Immature natural killer cell (primary cell): ENCODE data around the gene SMARCA1. TPM values are rescaled to one million over a fixed set of nuclear protein-coding genes. Genes with fewer than 3 reads are reported as not detected.
"Not testable (repeated sequence)": the region's sequence is repeated elsewhere in the genome, so short reads cannot be mapped to it uniquely, and the experiment has no call there.

Source experiments
- DNase-seq, 3 donors: peaks; one replicate each; pipeline ENCODE4 v3.0.0; 2022; ENCODE audit warnings: mixed read lengths in 1 of 3
- H3K27ac Mint-ChIP-seq, 6 donors: one replicate each; pipeline ENCODE4 v1.8.0; 2020; ENCODE audit warnings: mixed read lengths in 6 of 6, mild to moderate bottlenecking in 5 of 6, inconsistent platforms in 4 of 6, moderate library complexity in 3 of 6
- H3K27me3 Mint-ChIP-seq, 3 donors: one replicate each; pipeline ENCODE4 v1.8.0; 2020 to 2021; ENCODE audit warnings: low read depth in 3 of 3, mild to moderate bottlenecking in 3 of 3, mixed read lengths in 3 of 3, moderate library complexity in 3 of 3, inconsistent platforms in 1 of 3
- H3K36me3 Mint-ChIP-seq, 3 donors: one replicate each; pipeline ENCODE4 v1.8.0; 2020; ENCODE audit warnings: mixed read lengths in 3 of 3, inconsistent platforms in 2 of 3, mild to moderate bottlenecking in 2 of 3
- H3K4me1 Mint-ChIP-seq, 2 donors: one replicate each; pipeline ENCODE4 v1.8.0; 2020; ENCODE audit warnings: inconsistent platforms in 2 of 2, mild to moderate bottlenecking in 2 of 2, mixed read lengths in 2 of 2, moderate library complexity in 1 of 2
- H3K4me3 Mint-ChIP-seq, 5 donors: one replicate each; pipeline ENCODE4 v1.8.0; 2020; ENCODE audit warnings: mild to moderate bottlenecking in 5 of 5, mixed read lengths in 5 of 5, inconsistent platforms in 3 of 5, moderate library complexity in 3 of 5
- H3K9me3 Mint-ChIP-seq, 6 donors: one replicate each; pipeline ENCODE4 v1.8.0; 2020; ENCODE audit warnings: mild to moderate bottlenecking in 6 of 6, mixed read lengths in 6 of 6, inconsistent platforms in 4 of 6, moderate library complexity in 3 of 6
- polyA plus RNA-seq, 3 donors: library from polyadenylated mRNA; unstranded; fragments of 300-500 nt; fragmentation: Illumina TruSeq; gene quantifications; one replicate each; pipeline ENCODE4 v1.2.3, GENCODE V29; 2021

The SMARCA1 gene
- under 1 TPM in 2 of 3 donors, not detected in 1; 0.28 to 0.89 TPM for polyA plus RNA-seq

DNA sequence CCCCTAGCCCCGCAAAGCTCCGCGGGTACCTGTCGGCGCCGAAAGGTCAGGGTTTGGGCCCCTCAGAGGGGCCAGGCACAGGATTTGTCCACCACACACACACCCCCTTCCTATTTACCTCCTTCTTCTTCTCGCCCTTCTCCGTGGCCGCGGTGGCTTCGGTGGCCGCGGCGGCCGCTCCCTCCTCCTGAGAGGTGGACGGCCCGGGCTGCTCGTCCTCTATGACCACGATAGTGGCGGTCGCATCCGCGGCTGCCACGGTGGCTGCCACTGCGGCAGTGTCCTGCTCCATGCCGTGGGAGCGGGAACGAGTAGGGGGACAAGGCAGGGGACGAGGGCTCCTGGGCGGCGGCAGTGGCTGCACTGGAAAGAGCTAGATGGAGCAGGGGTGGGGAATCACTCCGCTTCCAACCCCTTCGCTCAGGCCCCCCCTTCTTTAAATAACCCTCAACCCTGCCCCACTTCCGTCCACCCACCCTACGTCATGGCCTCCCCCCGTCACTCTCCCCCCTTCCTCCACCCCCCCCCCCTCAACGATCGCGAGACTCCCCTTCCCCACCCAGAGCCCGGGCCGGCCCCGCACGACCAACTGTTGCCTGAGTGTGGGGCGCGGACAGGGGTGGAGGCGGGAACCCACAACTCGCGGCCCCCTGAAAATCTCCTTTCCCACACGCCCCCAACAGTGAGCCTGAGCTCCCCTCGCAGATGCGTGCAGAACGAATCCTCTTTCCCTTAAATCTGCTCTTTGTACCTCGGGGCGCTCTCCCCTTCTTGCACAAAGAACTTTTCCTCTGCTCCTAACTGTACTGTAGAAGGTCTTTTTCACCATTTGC is at the start of gene SMARCA1:
Gene SMARCA1, minus strand, starts transcription at position 412 of the 833 bp plus-strand sequence. Its CDS starts 120 bp downstream, at position 292.
- peaks cover 4 to 13% (median 9%) of the 10 kb centered on the region in 3 donors for H3K27me3 Mint-ChIP-seq
- peaks cover 0 to 4% (median 0%) of the 10 kb centered on the region in 6 donors for H3K9me3 Mint-ChIP-seq
- peak within 1 kb of the TSS; percentile 79 to 86 (median 84) for H3K4me3 Mint-ChIP-seq
- no peaks in the 10 kb centered on the region for H3K36me3 Mint-ChIP-seq
- peaks cover 10 to 12% of the 10 kb centered on the region in 2 donors for H3K4me1 Mint-ChIP-seq
- peak within 1 kb of the TSS in 1 of 6 donors; percentile 46 for H3K27ac Mint-ChIP-seq
- DNase-seq, result peak in 1 of 3 donors; percentile 3

- H3K4me1 Mint-ChIP-seq, result no peaks in the 10 kb centered on the region
These were observed 49.1 kb upstream of the SMARCA1 start for GRCh38 chrX:129572422-129572821.

GRCh38 chrX:129568349-129568748 is 45.1 kb upstream of the SMARCA1 start:
- Mint-ChIP-seq H3K4me3 (no peak overlapping the region), H3K27me3 (peaks cover 1 to 2% (median 2%) of the 10 kb centered on the region in 3 donors), H3K36me3 (peaks cover 0 to 4% (median 2%) of the 10 kb centered on the region in 3 donors), H3K4me1 (peaks cover 7 to 8% of the 10 kb centered on the region in 2 donors), H3K27ac (no peak overlapping the region), H3K9me3 (no peaks in the 10 kb centered on the region)
- DNase-seq, result no peak

More at GRCh38 chrX:129572422-129572821, 49.1 kb upstream of the SMARCA1 start:
- Mint-ChIP-seq H3K36me3 (no peaks in the 10 kb centered on the region), H3K27ac (no peak overlapping the region), H3K27me3 (peaks cover 0 to 2% (median 0%) of the 10 kb centered on the region in 3 donors), H3K4me3 (no peak overlapping the region), H3K9me3 (no peaks in the 10 kb centered on the region)
- DNase-seq, result no peak

DNA sequence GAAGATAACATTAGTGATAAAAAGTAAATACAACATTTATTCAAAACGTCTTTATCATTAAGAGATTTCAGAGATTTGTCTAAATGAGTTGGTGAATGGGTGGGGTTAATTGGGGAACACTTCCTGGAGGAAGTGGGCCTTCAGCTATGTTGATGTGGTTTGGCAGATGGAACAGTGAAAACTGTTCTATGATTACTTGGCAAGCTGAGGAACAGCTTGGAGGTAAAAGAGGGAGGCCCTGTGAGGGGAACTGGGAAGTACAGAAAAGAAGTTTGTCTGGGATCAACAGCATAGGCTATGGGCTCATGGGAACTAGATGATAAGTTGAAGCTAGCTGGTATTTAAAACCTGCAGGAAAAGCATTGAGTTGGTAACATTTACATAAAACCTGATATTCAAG is 42.8 kb upstream of the SMARCA1 start:
- no peak for DNase-seq
- Mint-ChIP-seq H3K27me3 (peaks cover 0 to 2% (median 1%) of the 10 kb centered on the region in 3 donors), H3K27ac (no peak overlapping the region), H3K9me3 (no peaks in the 10 kb centered on the region), H3K36me3 (peaks cover 0 to 8% (median 4%) of the 10 kb centered on the region in 3 donors), H3K4me3 (no peak overlapping the region), H3K4me1 (peaks cover 7 to 8% of the 10 kb centered on the region in 2 donors)

DNA sequence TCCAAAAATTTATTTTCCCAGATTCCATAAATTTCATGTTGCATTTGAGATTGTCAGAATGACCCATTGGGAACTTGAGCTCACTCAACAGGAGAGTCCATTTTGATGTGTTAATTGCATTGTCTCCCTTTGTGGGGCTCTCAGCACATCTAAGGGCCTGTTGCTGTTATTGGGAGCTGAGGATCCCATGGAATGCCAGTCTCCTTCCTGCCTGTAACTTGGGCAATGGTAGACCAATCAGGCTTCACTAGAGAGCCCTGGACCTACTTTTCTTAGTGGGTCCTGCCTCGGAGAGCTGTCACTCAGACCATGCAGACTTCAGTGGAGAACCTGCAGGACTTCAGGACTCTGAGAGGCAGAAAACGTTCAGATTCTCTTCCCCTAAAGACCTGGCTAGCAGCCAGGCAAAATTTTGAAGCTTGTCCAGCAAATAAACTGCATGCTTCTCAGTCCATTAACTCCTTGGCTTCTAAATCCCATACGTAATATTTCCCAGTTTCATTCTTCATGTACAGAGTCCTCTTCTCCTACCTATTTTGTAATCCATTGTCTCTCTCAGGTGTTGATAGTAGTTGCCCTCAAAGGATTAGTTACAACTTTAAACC is 41.9 kb upstream of the SMARCA1 start:
- peaks cover 0 to 8% (median 4%) of the 10 kb centered on the region in 3 donors for H3K36me3 Mint-ChIP-seq
- H3K4me3 Mint-ChIP-seq, result no peak overlapping the region
- peaks cover 7 to 8% of the 10 kb centered on the region in 2 donors for H3K4me1 Mint-ChIP-seq
- H3K27ac Mint-ChIP-seq, result no peak overlapping the region
- no peaks in the 10 kb centered on the region for H3K9me3 Mint-ChIP-seq
- no peak for DNase-seq
- H3K27me3 Mint-ChIP-seq, result peaks cover 0 to 2% (median 1%) of the 10 kb centered on the region in 3 donors

- H3K4me1 Mint-ChIP-seq, DNase-seq, H3K27me3 Mint-ChIP-seq, H3K36me3 Mint-ChIP-seq, H3K9me3 Mint-ChIP-seq, H3K27ac Mint-ChIP-seq, H3K4me3 Mint-ChIP-seq: not testable (repeated sequence)
These were observed 41.1 kb upstream of the SMARCA1 start for GRCh38 chrX:129564345-129564744.

DNA sequence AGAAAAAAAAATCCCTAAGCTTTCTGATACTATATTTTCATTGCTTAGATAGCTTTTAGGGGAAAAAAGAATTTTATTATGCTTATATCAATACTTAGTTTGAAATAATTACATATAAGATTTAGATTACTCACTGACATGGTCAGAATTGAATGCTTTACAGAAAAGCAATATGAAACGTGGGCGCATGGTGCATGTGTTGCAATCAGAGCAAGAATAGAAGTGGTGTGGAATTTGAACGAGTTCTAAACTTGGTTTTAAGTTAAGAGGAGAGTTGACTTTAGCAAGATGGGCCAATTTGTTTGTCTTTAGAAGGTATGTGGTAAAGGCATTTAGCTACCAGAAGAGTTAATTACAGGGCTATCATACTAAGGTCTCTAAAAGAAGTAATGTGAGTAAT is 38.2 kb upstream of the SMARCA1 start:
- peaks cover 0 to 3% (median 1%) of the 10 kb centered on the region in 3 donors for H3K27me3 Mint-ChIP-seq
- no peaks in the 10 kb centered on the region for H3K9me3 Mint-ChIP-seq
- no peak overlapping the region for H3K27ac Mint-ChIP-seq
- H3K4me1 Mint-ChIP-seq, result peaks cover 7 to 8% of the 10 kb centered on the region in 2 donors
- no peak for DNase-seq
- H3K4me3 Mint-ChIP-seq, result no peak overlapping the region
- peaks cover 0 to 8% (median 4%) of the 10 kb centered on the region in 3 donors for H3K36me3 Mint-ChIP-seq

DNA sequence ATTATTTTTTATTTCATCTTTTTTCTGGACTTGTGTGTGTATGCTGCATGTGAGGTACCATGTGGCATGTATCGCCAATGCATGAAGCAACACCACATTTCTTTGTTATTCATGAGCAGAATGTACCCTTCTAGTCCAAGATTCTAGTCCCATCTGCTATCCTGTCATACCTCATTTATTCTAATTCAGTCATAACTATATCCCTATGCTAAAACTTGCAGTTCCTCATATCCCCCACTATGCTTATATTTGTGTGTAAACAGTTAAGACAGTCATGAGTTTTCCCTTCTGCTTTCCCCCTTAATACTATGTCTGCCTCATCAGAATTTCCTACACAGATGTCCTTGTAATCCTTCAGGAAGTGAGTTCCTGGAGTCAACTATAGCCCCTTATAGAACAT is 36.5 kb upstream of the SMARCA1 start:
- DNase-seq, result no peak
- peaks cover 0 to 1% (median 0%) of the 10 kb centered on the region in 3 donors for H3K27me3 Mint-ChIP-seq
- H3K9me3 Mint-ChIP-seq, result no peaks in the 10 kb centered on the region
- no peak overlapping the region for H3K27ac Mint-ChIP-seq
- H3K4me1 Mint-ChIP-seq, result no peaks in the 10 kb centered on the region
- H3K36me3 Mint-ChIP-seq, result peaks cover 0 to 8% (median 0%) of the 10 kb centered on the region in 3 donors
- H3K4me3 Mint-ChIP-seq, result no peak overlapping the region

- H3K36me3 Mint-ChIP-seq, result peaks cover 0 to 4% (median 0%) of the 10 kb centered on the region in 3 donors
- no peaks in the 10 kb centered on the region for H3K9me3 Mint-ChIP-seq
- no peak overlapping the region for H3K4me3 Mint-ChIP-seq
- H3K4me1 Mint-ChIP-seq, result no peaks in the 10 kb centered on the region
- peaks cover 0 to 1% (median 0%) of the 10 kb centered on the region in 3 donors for H3K27me3 Mint-ChIP-seq
- no peak overlapping the region for H3K27ac Mint-ChIP-seq
- DNase-seq, result no peak
These were observed 34.7 kb upstream of the SMARCA1 start for GRCh38 chrX:129557844-129558480.

DNA sequence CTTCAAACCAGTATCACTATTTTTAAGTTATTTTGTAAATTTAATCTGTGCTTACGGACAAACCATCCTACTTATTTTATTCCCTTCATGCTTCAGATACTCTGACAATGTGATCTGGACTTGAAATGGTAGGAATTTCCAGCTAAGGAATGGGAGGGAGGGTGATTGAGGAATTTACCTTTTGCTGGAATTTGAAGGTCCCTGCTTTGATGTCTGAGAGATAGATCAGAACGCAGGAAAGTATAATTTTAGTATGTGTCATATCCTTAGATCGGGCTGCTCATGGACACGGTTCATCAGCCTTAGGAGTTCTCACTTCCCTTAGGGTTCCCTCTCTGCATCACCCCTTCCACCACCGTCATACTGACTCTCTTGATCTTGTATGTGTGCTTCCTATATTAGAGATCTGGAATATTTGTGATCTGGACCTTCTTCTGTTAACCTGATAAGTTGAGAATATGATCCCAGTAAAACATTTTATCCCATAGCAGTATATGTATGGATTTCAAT is 33.6 kb upstream of the SMARCA1 start:
- Mint-ChIP-seq H3K36me3 (peaks cover 0 to 3% (median 0%) of the 10 kb centered on the region in 3 donors), H3K4me1 (no peaks in the 10 kb centered on the region), H3K9me3 (no peaks in the 10 kb centered on the region)

GRCh38 chrX:129554816-129555215 is 31.5 kb upstream of the SMARCA1 start:
- H3K4me1 Mint-ChIP-seq, H3K27me3 Mint-ChIP-seq, H3K36me3 Mint-ChIP-seq, H3K27ac Mint-ChIP-seq, H3K9me3 Mint-ChIP-seq, DNase-seq, H3K4me3 Mint-ChIP-seq: not testable (repeated sequence)

More for the DNA sequence above, 33.6 kb upstream of the SMARCA1 start:
- peaks cover 0 to 1% (median 0%) of the 10 kb centered on the region in 3 donors for H3K27me3 Mint-ChIP-seq
- no peak for DNase-seq
- no peak overlapping the region for H3K27ac Mint-ChIP-seq
- no peak overlapping the region for H3K4me3 Mint-ChIP-seq

GRCh38 chrX:129553619-129554288 is 30.5 kb upstream of the SMARCA1 start:
- peaks cover 0 to 1% (median 0%) of the 10 kb centered on the region in 3 donors for H3K27me3 Mint-ChIP-seq
- H3K27ac Mint-ChIP-seq, result no peak overlapping the region
- DNase-seq, result no peak
- no peaks in the 10 kb centered on the region for H3K9me3 Mint-ChIP-seq
- H3K4me3 Mint-ChIP-seq, result no peak overlapping the region
- H3K4me1 Mint-ChIP-seq, result no peaks in the 10 kb centered on the region
- peaks cover 0 to 8% (median 0%) of the 10 kb centered on the region in 3 donors for H3K36me3 Mint-ChIP-seq

DNA sequence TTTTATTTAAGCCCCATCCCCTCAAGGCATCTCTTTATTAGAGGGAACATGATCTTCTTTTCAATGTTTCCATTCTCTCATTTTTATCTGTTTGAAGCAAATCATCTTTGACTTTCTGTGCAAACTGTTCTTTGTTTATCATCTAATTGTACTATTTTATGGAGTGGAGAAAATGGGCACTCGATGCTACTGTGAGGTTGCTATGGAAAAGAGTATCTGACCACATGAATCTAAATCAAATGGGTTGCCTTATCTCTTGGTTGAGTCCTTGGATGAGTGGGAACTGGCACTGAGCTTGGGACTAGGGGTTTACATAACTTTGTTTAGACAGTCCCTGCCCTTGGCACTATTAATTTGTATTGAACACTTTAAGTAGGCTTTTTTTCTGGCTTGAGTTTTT is 25.8 kb upstream of the SMARCA1 start:
- no peaks in the 10 kb centered on the region for H3K4me1 Mint-ChIP-seq
- no peaks in the 10 kb centered on the region for H3K9me3 Mint-ChIP-seq

More for the DNA sequence above, 25.8 kb upstream of the SMARCA1 start:
- no peak overlapping the region for H3K4me3 Mint-ChIP-seq
- H3K27me3 Mint-ChIP-seq, result no peaks in the 10 kb centered on the region
- peaks cover 0 to 8% (median 0%) of the 10 kb centered on the region in 3 donors for H3K36me3 Mint-ChIP-seq
- H3K27ac Mint-ChIP-seq, result no peak overlapping the region
- DNase-seq, result no peak
